ENCODE results near the gene ADAMTSL1. TPM values are rescaled to one million over a fixed set of nuclear protein-coding genes. Genes with fewer than 3 reads are reported as not detected.

Gene ADAMTSL1
- total RNA-seq, 3 donors from 2014 or later = 3.6 to 7.5 (median 4.2) TPM

DNA sequence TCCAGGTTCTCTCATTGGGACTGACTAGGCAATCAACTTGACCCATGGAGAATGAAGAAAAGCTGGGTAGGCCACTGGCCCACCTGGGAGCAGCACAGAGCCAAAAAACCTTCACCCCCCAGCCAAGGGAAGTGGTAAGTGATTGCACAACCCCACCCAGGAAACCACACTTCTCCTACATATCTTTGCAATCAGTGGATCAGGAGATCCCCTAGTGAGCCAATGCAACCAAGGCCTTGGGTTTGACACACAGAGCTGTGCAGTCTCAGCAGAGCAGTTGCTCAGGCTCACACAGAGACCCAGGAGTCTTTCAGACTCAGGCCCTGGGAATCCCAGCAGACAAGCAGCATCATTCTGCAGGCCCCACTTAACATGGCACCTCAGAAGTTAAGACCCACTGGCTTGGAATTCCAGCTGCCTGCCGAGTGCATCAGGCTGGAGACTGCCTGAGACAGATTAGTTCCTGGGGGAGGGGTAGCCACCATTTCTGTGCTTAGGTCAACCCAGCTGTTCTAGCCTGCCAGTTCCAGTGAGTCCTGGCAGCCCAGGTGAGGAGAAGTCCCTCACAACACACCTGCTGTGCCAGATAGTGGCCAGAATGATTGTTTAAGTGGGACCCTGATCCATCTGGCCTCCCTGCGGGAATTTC lies 422.7 kb downstream of the ADAMTSL1 start:
- peaks cover 20 to 33% of the 10 kb centered on the region in 2 donors for H3K9me3 ChIP-seq
- H3K27ac ChIP-seq = no peak overlapping the region
- H3K4me1 ChIP-seq = no peaks in the 10 kb centered on the region
- TF ChIP-seq POLR2AphosphoS5 (IDR thresholded peaks at IDR 0.05) = no peak
- TF ChIP-seq POLR2A (IDR thresholded peaks at IDR 0.05) = no peak
- TF ChIP-seq, protein P1, sequence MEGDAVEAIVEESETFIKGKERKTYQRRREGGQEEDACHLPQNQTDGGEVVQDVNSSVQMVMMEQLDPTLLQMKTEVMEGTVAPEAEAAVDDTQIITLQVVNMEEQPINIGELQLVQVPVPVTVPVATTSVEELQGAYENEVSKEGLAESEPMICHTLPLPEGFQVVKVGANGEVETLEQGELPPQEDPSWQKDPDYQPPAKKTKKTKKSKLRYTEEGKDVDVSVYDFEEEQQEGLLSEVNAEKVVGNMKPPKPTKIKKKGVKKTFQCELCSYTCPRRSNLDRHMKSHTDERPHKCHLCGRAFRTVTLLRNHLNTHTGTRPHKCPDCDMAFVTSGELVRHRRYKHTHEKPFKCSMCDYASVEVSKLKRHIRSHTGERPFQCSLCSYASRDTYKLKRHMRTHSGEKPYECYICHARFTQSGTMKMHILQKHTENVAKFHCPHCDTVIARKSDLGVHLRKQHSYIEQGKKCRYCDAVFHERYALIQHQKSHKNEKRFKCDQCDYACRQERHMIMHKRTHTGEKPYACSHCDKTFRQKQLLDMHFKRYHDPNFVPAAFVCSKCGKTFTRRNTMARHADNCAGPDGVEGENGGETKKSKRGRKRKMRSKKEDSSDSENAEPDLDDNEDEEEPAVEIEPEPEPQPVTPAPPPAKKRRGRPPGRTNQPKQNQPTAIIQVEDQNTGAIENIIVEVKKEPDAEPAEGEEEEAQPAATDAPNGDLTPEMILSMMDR (IDR thresholded peaks at IDR 0.05) = no peak
- no peaks in the 10 kb centered on the region for H3K36me3 ChIP-seq
- intact Hi-C loops (cut with DNase I; ENCODE audit: low total_unique reads) = no loop called here
- DNase-seq (ENCODE audit: low spot score in 2 of 2) = no peak
- no peak overlapping the region for H3K4me3 ChIP-seq
- H3K27me3 ChIP-seq = no peaks in the 10 kb centered on the region

DNA sequence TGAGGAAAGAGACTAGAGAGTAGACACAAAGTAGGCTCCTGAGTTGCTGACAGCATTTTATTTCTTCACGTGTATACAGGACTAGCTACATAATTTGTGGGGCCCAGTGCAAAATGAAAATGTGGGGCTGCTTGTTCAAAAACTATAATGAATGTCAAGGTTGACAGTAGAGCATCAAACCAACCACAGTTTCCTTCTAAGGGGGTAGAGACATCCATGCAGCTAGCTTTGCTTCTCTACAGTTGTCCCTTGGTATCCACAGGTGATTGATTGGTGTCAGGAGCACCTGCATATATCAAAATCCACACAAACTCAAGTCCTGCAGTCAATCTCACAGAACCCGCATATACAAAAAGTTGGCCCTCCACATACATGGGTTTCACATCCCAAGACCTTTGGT lies 429.5 kb downstream of the ADAMTSL1 start:
- H3K27me3 ChIP-seq = no peaks in the 10 kb centered on the region
- intact Hi-C loops (cut with DNase I; ENCODE audit: low total_unique reads) = no loop called here
- no peaks in the 10 kb centered on the region for H3K36me3 ChIP-seq
- H3K4me1 ChIP-seq = no peaks in the 10 kb centered on the region
- H3K4me3 ChIP-seq = no peak overlapping the region
- TF ChIP-seq POLR2A (IDR thresholded peaks at IDR 0.05) = no peak
- TF ChIP-seq, protein P1 (IDR thresholded peaks at IDR 0.05) = no peak
- no peak for TF ChIP-seq POLR2AphosphoS5 (IDR thresholded peaks at IDR 0.05)
- no peak overlapping the region for H3K27ac ChIP-seq
- peaks cover 0 to 17% of the 10 kb centered on the region in 2 donors for H3K9me3 ChIP-seq
- no peak for DNase-seq (ENCODE audit: low spot score in 2 of 2)

DNA sequence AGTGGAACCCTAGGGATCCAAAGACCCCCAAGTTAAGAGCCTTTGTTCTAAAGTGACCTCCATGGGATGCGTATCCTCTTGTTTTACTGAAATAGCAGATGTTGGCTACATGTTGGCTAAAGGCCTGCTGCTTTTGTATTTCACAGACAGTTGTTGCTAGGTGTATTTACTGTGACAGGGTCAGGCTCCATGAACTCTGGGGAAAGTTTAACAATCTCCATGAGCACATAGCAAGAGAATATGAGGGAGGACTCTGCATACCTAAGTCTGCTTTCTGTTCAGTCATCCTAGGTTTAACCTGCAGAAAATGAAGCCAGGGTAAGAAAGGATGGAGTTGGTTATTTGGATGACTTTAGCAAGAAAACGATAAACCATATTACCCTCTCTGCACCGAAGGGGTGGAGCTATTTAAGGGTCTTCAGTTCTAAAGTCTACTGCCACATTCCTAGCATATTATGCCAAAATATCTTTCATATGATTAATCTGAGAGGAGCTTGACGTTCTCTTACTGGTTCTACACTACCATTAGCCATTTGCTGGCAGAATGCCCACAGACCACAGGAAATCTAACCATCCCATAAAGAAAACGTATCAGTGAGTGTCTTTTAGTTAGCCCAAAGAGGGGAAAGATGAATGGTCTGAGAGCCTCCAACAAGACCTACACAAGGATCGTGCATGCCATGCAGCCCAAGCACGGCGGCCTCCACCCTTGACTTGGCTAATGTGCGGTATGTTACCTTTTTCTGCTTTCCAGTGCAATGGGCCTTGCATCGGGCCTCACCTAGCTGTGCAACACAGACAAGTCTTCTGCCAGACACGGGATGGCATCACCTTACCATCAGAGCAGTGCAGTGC lies 431.3 kb downstream of the ADAMTSL1 start:
- Histone ChIP-seq H3K4me1 (no peaks in the 10 kb centered on the region), H3K27me3 (no peaks in the 10 kb centered on the region), H3K36me3 (no peaks in the 10 kb centered on the region), H3K9me3 (peaks cover 0 to 16% of the 10 kb centered on the region in 2 donors), H3K4me3 (no peak overlapping the region), H3K27ac (no peak overlapping the region)
- TF ChIP-seq, protein P1 (IDR thresholded peaks at IDR 0.05) = no peak
- no peak for TF ChIP-seq POLR2A (IDR thresholded peaks at IDR 0.05)
- DNase-seq (ENCODE audit: low spot score in 2 of 2) = no peak
- intact Hi-C loops (cut with DNase I; ENCODE audit: low total_unique reads) = no loop called here

DNA sequence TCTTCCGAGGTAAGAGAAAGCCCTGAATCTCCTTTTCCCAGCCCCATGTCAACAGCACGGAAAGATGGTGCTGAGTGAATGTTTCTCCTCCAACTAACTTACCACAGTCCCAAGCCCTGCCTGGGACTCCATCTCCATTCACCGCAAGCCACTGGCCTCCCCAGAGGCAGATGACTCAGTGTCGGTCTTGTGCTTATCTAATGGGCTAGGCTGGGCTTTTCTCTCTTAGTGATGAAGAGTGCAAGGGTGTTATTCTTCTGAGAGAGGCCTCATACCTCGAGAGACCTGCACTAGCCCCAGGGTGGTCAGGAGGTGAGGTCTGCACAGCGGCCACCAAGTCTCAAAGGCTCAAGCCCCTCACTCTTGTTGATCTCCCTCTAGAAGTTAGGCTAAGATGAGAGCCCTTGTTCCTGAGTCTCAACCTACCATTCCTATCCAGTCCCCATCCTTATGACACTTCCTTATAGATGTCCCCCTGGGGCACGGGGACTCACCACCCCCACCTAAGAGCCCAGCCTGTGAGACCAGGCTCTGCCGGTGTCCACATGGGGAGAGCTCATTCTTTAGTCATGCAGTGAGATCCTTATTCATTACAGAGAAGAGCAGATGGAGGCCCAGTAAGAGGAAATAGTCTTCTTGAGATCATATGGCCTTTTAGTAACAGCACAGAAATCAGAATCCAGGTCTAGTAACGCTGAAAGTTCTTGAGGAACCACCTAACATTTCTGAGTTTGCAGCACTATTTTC lies 432.1 kb downstream of the ADAMTSL1 start:
- Histone ChIP-seq H3K27ac (no peak overlapping the region), H3K27me3 (no peaks in the 10 kb centered on the region), H3K4me1 (no peaks in the 10 kb centered on the region), H3K4me3 (no peak overlapping the region), H3K9me3 (peaks cover 0 to 10% of the 10 kb centered on the region in 2 donors), H3K36me3 (no peaks in the 10 kb centered on the region)
- no peak for TF ChIP-seq POLR2AphosphoS5 (IDR thresholded peaks at IDR 0.05)
- TF ChIP-seq POLR2A (IDR thresholded peaks at IDR 0.05) = no peak
- TF ChIP-seq, protein P1 (IDR thresholded peaks at IDR 0.05) = no peak
- intact Hi-C loops (cut with DNase I; ENCODE audit: low total_unique reads) = no loop called here
- DNase-seq (ENCODE audit: low spot score in 2 of 2) = no peak
